GM19372 (cell line): Measurements from ENCODE around the gene CNTNAP2.
"Not testable (repeated sequence)": the region's sequence is repeated elsewhere in the genome, so short reads cannot be mapped to it uniquely, and the experiment has no call there.

Experiments used
- ATAC-seq: cut with Tn5 transposase; IDR thresholded peaks from one replicate; pipeline ENCODE4 v1.9.1; 2021; ENCODE audit warnings: mild to moderate bottlenecking, low read depth, moderate library complexity; ENCODE audit not compliant: unreplicated experiment

Gene CNTNAP2

GRCh38 chr7:146844405-146844804 is 727.8 kb downstream of the CNTNAP2 start:
- no peak for ATAC-seq

DNA sequence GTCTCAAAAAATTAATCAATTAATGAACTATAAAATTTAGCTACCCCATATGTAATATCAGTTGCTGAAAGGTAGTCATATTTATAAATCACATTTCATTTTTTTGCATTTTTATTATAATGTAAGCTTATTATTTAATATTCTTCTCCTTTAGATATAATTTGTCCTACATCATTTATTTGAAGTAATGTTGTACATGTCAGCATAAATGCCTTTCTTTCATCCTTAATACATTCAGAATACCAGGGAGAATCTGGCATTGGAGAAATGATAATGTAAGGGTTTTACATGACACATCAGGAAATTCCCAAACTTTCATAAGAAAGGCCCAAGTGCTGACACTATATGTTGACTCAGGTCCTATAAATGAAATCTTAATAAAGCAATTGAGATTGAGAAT is 742.1 kb downstream of the CNTNAP2 start:
- no peak for ATAC-seq

GRCh38 chr7:146861701-146862100 is 745.1 kb downstream of the CNTNAP2 start:
- ATAC-seq = no peak

DNA sequence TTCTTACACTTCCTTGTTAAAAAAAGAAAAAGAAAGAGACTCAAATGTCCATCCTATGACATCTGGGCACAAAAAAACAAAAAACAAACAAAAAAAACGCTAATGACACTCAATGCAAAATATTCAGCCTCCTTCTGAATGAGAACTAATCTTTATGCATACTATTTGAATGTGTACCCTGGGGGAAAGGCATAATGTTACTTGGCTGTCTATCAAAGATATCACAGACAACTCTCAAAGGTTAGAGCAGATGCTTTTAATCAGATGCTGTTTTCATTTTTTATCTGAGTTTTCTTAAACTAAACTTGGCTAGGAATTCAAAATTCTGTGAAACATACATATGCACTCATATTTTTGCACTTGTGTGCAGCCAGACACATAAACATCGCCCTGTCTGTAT is 745.8 kb downstream of the CNTNAP2 start:
- no peak for ATAC-seq

DNA sequence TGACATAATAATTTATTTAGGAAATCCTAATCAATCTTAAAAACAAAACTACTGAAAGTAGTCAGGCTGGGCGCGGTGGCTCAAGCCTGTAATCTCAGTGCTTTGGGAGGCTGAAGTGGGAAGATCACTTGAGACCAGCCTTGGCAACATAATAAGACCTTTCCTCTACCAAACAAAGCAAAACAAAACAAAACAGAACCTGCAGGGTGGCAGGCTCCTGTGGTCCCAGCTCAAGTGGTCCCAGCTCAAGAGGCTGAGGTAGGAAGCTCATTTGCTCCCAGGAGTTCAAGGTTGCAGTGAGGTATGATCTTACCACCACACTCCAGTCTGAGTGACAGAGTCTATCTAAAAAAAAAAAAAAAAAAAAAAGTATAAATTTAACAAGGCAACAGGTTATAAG is 748.0 kb downstream of the CNTNAP2 start:
- no peak for ATAC-seq

GRCh38 chr7:146865696-146866095 is 749.1 kb downstream of the CNTNAP2 start:
- no peak for ATAC-seq

DNA sequence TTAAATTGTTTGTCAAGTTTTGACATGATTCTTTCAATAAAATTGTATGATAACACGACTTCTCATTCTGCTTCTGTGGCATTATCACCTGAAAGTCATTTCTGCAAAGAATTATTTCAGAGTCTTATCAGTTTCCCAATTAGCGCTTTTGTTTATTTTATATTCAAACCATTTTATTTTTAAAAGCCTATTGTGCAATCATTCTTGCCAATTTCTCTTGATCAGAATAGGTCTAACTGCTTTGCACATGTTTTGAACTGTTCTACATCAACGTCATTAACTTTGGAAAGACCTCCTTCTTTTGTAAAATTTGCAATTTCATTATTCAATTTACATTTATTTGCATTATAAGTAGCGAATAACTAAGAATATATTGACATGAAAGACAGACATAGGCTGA is 758.1 kb downstream of the CNTNAP2 start:
- ATAC-seq = no peak

DNA sequence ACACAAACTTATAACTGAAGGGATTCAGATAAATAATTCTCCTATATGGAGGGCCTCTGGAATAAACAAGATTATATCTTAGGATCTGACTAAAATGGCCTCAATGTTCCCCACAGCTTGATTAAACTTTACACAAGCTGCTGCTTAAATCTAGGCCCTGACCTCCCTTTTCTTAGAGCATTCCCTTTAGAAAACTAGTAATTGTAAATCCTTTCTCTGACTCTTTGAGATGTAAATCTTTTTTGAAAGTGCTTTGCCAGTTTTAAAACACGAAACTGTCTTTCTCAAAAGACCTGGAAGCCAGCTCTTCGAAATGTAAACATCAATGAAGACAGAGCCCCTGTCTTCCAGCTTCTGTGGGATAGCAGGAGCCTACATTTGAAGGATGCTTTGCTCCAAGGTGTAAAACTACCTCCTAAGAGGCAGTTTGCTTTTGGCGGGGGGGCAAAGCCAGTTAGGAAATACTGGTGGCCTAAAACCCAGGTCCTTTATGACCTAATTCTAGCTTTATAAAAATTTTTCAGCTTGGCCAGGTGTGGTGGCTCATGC is 758.7 kb downstream of the CNTNAP2 start:
- ATAC-seq = no peak

DNA sequence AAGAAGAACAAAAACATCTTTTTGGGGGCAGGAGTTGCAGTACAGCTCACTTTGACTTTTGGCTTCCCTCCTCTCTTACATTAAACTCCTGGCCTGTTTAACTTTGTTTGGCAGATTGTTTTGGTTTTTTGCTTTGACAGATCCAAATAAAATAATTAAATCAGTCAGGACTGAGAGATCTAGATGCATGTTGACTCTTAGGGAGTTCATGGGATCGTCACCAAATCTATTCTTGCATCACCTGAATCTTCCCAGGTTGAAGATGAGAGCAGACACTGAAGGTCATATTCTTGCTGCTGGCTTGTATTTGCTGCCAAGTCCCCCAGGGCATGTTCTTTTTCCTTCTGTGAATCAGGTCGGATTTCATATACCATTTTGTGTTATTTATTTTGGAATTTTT is 759.4 kb downstream of the CNTNAP2 start:
- ATAC-seq = no peak

DNA sequence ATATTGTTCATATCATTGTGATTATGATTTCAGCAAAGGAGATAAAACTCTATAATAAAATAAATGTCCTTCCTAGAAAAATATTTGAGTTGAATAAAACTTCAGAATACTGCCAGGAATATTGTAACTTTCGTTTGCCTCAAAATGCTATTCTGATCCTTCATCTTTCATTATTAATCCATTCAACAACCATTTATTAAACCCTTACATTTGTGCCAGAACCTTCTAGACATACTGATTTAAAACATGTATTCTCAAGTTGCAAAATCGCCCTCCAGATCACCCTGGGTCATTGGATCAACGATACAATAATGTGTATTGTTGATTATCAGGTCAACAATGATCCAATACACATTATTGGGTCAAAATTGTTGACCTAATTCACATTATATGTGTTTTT is 759.8 kb downstream of the CNTNAP2 start:
- no peak for ATAC-seq

GRCh38 chr7:146878901-146879300 is 762.3 kb downstream of the CNTNAP2 start:
- ATAC-seq = no peak

DNA sequence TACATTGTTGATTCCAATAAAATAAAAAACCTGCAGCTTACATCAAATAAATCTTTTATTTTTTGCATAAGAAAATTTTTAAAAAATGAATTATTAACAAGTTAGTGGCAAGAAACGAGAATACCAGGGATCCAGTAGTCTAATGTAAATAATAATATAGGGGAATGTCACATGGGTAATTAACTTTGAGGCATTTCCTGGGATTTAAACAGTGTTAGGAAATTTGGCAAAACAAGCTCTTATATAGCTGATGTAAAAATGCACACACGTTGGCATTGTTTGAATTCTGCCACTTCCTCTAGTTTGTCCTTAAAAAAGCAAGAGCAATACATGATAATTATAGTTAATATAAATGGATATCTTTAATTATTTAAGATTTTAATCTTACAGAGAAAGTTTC is 768.6 kb downstream of the CNTNAP2 start:
- ATAC-seq = no peak

GRCh38 chr7:146889806-146890555 is 773.4 kb downstream of the CNTNAP2 start:
- ATAC-seq = no peak

DNA sequence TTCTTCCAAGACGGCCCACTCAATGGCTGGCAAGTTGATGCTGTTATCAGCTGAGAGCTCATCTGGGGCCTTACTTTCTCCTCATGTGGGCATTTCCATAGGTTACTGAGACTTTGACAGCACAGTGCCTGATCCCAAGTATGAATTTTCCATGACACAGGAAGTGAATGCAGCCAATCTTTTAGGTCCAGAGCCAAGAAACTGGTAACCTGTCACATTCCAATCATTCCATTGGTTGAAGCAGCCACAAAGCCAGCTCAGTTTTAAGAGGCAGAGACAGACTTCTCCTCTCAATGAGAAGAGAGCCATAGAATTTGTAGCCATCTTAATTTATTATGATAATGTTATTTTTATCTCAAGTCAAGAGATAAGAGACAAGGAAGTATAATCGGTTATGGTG is 775.5 kb downstream of the CNTNAP2 start:
- ATAC-seq = no peak

GRCh38 chr7:146894927-146895326 is 778.3 kb downstream of the CNTNAP2 start:
- no peak for ATAC-seq

DNA sequence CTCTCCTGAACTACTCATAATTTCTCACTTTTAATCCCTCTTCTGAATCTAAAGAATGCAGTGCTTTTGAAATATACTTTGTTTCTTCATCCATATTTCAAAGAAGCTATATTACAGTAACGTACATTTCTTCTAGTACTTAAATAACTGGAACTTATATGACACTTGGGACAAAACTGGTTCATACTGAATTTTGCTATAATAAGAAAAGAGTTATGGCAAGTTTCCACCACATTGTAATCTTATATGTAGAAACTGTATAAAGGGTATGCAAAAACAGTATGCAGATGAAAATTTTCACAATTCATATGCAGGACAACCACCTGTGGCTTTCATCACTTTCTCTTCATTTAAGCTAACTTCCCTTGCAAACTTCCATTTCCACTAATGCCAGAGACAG is 785.7 kb downstream of the CNTNAP2 start:
- ATAC-seq = no peak

DNA sequence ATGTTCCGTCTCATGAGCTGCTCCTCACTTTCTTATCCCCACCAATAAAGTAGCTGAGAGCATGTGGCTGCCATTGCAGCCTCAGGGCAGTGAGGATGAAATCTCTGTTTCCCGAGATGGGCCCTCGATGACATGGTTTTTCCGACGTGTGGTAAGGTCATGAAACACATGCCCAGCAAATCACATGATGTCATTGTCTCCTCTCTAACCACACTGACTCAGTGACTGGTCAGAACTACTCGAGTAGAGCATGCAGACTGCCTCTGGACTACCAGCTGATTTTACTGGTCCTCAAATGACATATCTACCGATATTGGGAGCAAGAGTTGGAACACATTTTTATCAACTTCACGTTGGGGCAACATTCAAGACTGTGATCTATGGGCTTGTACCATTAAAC is 786.1 kb downstream of the CNTNAP2 start:
- no peak for ATAC-seq

GRCh38 chr7:146905746-146906145 is 789.1 kb downstream of the CNTNAP2 start:
- ATAC-seq = not testable (repeated sequence)

- ATAC-seq = no peak
Measured at GRCh38 chr7:146922782-146923181, 806.2 kb downstream of the CNTNAP2 start.

GRCh38 chr7:146926841-146927240 is 810.2 kb downstream of the CNTNAP2 start:
- no peak for ATAC-seq

DNA sequence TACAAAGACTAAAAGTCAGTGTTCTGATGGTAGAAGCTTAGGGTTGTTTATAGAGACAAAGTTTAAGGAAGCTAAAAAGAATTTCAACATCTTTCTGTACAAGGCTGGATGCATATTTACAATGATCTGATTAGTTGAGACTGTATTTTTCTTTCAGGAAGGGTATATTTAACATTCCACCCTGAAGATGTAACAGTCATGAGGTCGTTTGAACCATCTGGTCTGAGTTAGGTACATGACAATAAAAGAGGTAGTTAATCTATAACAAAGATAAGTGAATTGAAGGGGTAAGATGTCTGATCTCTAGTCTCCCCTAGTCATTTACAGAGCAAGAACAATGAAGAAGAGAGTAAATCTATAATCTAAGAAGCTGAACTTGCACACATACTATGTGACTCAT is 821.2 kb downstream of the CNTNAP2 start:
- ATAC-seq = no peak

DNA sequence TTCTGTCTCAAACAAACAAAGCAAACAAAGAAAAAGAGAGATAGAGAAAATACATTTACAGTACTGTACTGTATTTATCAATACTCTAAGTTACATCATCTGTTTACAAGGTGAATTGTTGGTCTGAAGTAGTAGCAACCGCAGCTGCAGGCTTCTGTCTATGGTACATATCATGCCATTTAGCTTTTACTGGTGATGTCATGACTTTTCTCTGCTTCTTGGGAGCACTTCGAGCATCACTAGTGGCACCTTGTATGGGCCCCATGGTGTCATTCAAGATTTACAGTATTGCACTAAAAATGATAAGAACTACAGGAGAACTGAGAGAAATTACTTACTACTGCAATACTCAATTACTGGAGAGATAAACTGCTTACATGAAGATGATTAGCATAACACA is 826.9 kb downstream of the CNTNAP2 start:
- ATAC-seq = no peak
